Stomach (tissue), 4 donors: ENCODE data around the gene CBLIF.
"Not testable (repeated sequence)": the region's sequence is repeated elsewhere in the genome, so short reads cannot be mapped to it uniquely, and the experiment has no call there.

Source experiments
- CTCF ChIP-seq, 7 experiments: fragments of 450-650 bp in 4 of 7; fragments of 200-600 bp in 3 of 7; sonication (generic) in 3 of 7; IDR thresholded peaks; one replicate each; pipeline ENCODE4 v1.5.1; 2016 to 2019; ENCODE audit warnings: antibody characterized with exemption in 7 of 7, control low read depth in 2 of 7, mild to moderate bottlenecking in 1 of 7
- EP300 ChIP-seq: sonication (generic); formaldehyde crosslinking; IDR thresholded peaks from one replicate; pipeline ENCODE4 v1.6.1; 2017; ENCODE audit warnings: antibody characterized with exemption

GRCh38 chr11:59816434-59816833 lies 28.9 kb downstream of the CBLIF start:
- TF ChIP-seq EP300; CTCF (IDR thresholded peaks at IDR 0.05): not testable (repeated sequence)
